ENCODE data around the gene GPR158. TPM values are rescaled to one million over a fixed set of nuclear protein-coding genes. Genes with fewer than 3 reads are reported as not detected.

The GPR158 gene
- total RNA-seq, 2 donors from 2014 or later, result 0.09 to 0.29 TPM

- H3K9ac ChIP-seq (ENCODE audit: extremely low read depth, low read length, poor library complexity, severe bottlenecking), result no peak overlapping the region
- H3K4me3 Mint-ChIP-seq, result no peak overlapping the region
- TF ChIP-seq CTCF (conservative IDR thresholded peaks at IDR 0.05), result no peak
- no peak overlapping the region for H3K4me3 ChIP-seq (ENCODE audit: low read length)
- no peaks in the 10 kb centered on the region for H3K36me3 ChIP-seq (ENCODE audit: control insufficient read depth, insufficient read depth, low read length)
- no peaks in the 10 kb centered on the region for H3K9me3 Mint-ChIP-seq
- H3K4me1 ChIP-seq (ENCODE audit: control insufficient read depth, insufficient read depth, low read length), result no peaks in the 10 kb centered on the region
- H3K4me1 Mint-ChIP-seq, result no peaks in the 10 kb centered on the region
- H3K9me3 ChIP-seq (ENCODE audit: control insufficient read depth, low read length), result no peaks in the 10 kb centered on the region
- H3K36me3 Mint-ChIP-seq (ENCODE audit: low read depth), result no peaks in the 10 kb centered on the region
- no peak overlapping the region for H3K27ac ChIP-seq (ENCODE audit: low read depth, low read length)
- no peak for DNase-seq
- 56 to 77% methylated on average over 1 of the region's 1 CpG for WGBS, 2 experiments (ENCODE audit: insufficient coverage in 1 of 2, insufficient read length in 1 of 2)
- H3K27me3 ChIP-seq (ENCODE audit: control insufficient read depth, insufficient read depth, low read length, poor library complexity, severe bottlenecking), result no peaks in the 10 kb centered on the region
- no peaks in the 10 kb centered on the region for H3K27me3 Mint-ChIP-seq (ENCODE audit: insufficient read depth)
- no peak overlapping the region for H3K27ac Mint-ChIP-seq
These were observed 23.4 kb downstream of the GPR158 start for GRCh38 chr10:25198151-25198550.

- H3K27me3 Mint-ChIP-seq (ENCODE audit: insufficient read depth), result peaks cover 2% of the 10 kb centered on the region
- H3K4me1 Mint-ChIP-seq, result peaks cover 6% of the 10 kb centered on the region
- H3K4me3 ChIP-seq (ENCODE audit: low read length), result no peak overlapping the region
- H3K9ac ChIP-seq (ENCODE audit: extremely low read depth, low read length, poor library complexity, severe bottlenecking), result no peak overlapping the region
- no peak overlapping the region for H3K27ac ChIP-seq (ENCODE audit: low read depth, low read length)
- no peaks in the 10 kb centered on the region for H3K9me3 Mint-ChIP-seq
- no peaks in the 10 kb centered on the region for H3K4me1 ChIP-seq (ENCODE audit: control insufficient read depth, insufficient read depth, low read length)
- no peaks in the 10 kb centered on the region for H3K9me3 ChIP-seq (ENCODE audit: control insufficient read depth, low read length)
- H3K36me3 ChIP-seq (ENCODE audit: control insufficient read depth, insufficient read depth, low read length), result no peaks in the 10 kb centered on the region
- TF ChIP-seq CTCF (conservative IDR thresholded peaks at IDR 0.05), result no peak
- H3K27me3 ChIP-seq (ENCODE audit: control insufficient read depth, insufficient read depth, low read length, poor library complexity, severe bottlenecking), result no peaks in the 10 kb centered on the region
- DNase-seq, result no peak
- WGBS, 2 experiments (ENCODE audit: insufficient coverage in 1 of 2, insufficient read length in 1 of 2), result 80 to 88% methylated on average over 4 of the region's 4 CpGs
- H3K4me3 Mint-ChIP-seq, result no peak overlapping the region
- no peak overlapping the region for H3K27ac Mint-ChIP-seq
- no peaks in the 10 kb centered on the region for H3K36me3 Mint-ChIP-seq (ENCODE audit: low read depth)
These were observed 32.1 kb downstream of the GPR158 start for GRCh38 chr10:25206693-25207414.

GRCh38 chr10:25209618-25210017 lies 34.8 kb downstream of the GPR158 start:
- WGBS, 2 experiments (ENCODE audit: insufficient coverage in 1 of 2, insufficient read length in 1 of 2), result 75% methylated on average over 2 of the region's 2 CpGs; no CpG with 5 or more reads in 1 of the 2 experiments
- no peak overlapping the region for H3K4me3 ChIP-seq (ENCODE audit: low read length)
- H3K9me3 Mint-ChIP-seq, result no peaks in the 10 kb centered on the region
- H3K27me3 Mint-ChIP-seq (ENCODE audit: insufficient read depth), result no peaks in the 10 kb centered on the region
- no peak overlapping the region for H3K4me3 Mint-ChIP-seq
- no peak for TF ChIP-seq CTCF (conservative IDR thresholded peaks at IDR 0.05)
- H3K4me1 ChIP-seq (ENCODE audit: control insufficient read depth, insufficient read depth, low read length), result no peaks in the 10 kb centered on the region
- H3K9me3 ChIP-seq (ENCODE audit: control insufficient read depth, low read length), result no peaks in the 10 kb centered on the region
- no peak overlapping the region for H3K9ac ChIP-seq (ENCODE audit: extremely low read depth, low read length, poor library complexity, severe bottlenecking)
- no peak overlapping the region for H3K27ac ChIP-seq (ENCODE audit: low read depth, low read length)
- H3K36me3 Mint-ChIP-seq (ENCODE audit: low read depth), result no peaks in the 10 kb centered on the region
- no peaks in the 10 kb centered on the region for H3K27me3 ChIP-seq (ENCODE audit: control insufficient read depth, insufficient read depth, low read length, poor library complexity, severe bottlenecking)
- H3K27ac Mint-ChIP-seq, result no peak overlapping the region
- H3K4me1 Mint-ChIP-seq, result peaks cover 6% of the 10 kb centered on the region
- no peaks in the 10 kb centered on the region for H3K36me3 ChIP-seq (ENCODE audit: control insufficient read depth, insufficient read depth, low read length)
- no peak for DNase-seq
